ENCODE results near the gene RAB2B. TPM values are rescaled to one million over a fixed set of nuclear protein-coding genes. Genes with fewer than 3 reads are reported as not detected.

The RAB2B gene
- total RNA-seq, result 10 to 100 TPM in 1 of 4 donors, 1 to 10 TPM in 3; 5.7 to 11.1 (median 7.4) TPM
- 1 to 10 TPM; 3.6 to 7.9 (median 5.1) TPM for polyA plus RNA-seq
- long read RNA-seq, donor 1, partial matches to known transcripts, result 0 of 1 reads
- long read RNA-seq, donor 1, other reads (novel, unspliced or antisense), result 1 of 1 reads
- long read RNA-seq, donor 2, partial matches to known transcripts, result 0 of 1 reads
- long read RNA-seq, donor 2, other reads (novel, unspliced or antisense), result 0 of 1 reads

- peaks cover 15% of the 10 kb centered on the region for H3K4me1 ChIP-seq
- H3K4me3 ChIP-seq, result peak within 1 kb of the TSS; percentile 93
- 1% methylated on average over 49 of the region's 49 CpGs for WGBS, 3 donors
- peak within 1 kb of the TSS; percentile 92 for H3K27ac ChIP-seq
- peak; percentile 98 to 100 (median 99) for ATAC-seq
- peaks cover 2 to 46% of the 10 kb centered on the region in 2 donors for H3K36me3 ChIP-seq (ENCODE audit: insufficient read depth in 1 of 2, low read depth in 1 of 2)
- intact Hi-C loops (cut with DNase I), result loop anchor here (1.0 to 10.0 kb wide), 6 partner anchors 21 to 95 kb away; partner anchors contain the start of genes METTL3 (in 2 of the 2), SUPT16H (in 2 of the 2) and CHD8 (in 1 of the 2)
- peak; percentile 90 for TF ChIP-seq CTCF (IDR thresholded peaks at IDR 0.05)
- peak; percentile 94 to 97 for DNase-seq
- H3K27me3 ChIP-seq (ENCODE audit: insufficient read depth in 3 of 3, low read length in 2 of 3), result no peaks in the 10 kb centered on the region
- no peaks in the 10 kb centered on the region for H3K9me3 ChIP-seq
Measured at GRCh38 chr14:21476925-21477681, at the start of gene RAB2B, which contains the start of gene TOX4. Gene RAB2B (minus strand): TSS chr14:21476959. CDS start chr14:21476872, 87 bp downstream. Gene TOX4 (plus strand): TSS chr14:21477195. CDS start chr14:21477279, 84 bp downstream.

GRCh38 chr14:21525962-21526671 is 49.4 kb upstream of the RAB2B start, which contains the start of gene SALL2:
Gene SALL2 (minus strand): TSS chr14:21526346. CDS start chr14:21526127, 219 bp downstream.
- intact Hi-C loops (cut with DNase I), result no loop called here
- peaks cover 0 to 4% (median 0%) of the 10 kb centered on the region in 3 donors for H3K27me3 ChIP-seq (ENCODE audit: insufficient read depth in 3 of 3, low read length in 2 of 3)
- WGBS, 3 donors, result 1% methylated on average over 40 to 43 of the region's 43 CpGs

GRCh38 chr14:21525571-21525961 is 48.8 kb upstream of the RAB2B start:
- ATAC-seq (peak in 2 of 4 donors; percentile 14 to 54), DNase-seq (no peak)
- peaks cover 0 to 4% (median 0%) of the 10 kb centered on the region in 3 donors for H3K27me3 ChIP-seq (ENCODE audit: insufficient read depth in 3 of 3, low read length in 2 of 3)
- H3K4me1 ChIP-seq, result no peaks in the 10 kb centered on the region
- peak overlapping the region; percentile 68 for H3K4me3 ChIP-seq
- intact Hi-C loops (cut with DNase I), result no loop called here
- WGBS, 3 donors, result 33 to 50% (median 43%) methylated on average over 8 to 12 of the region's 12 CpGs
- H3K27ac ChIP-seq, result no peak overlapping the region
- TF ChIP-seq CTCF (IDR thresholded peaks at IDR 0.05), result no peak
- no peaks in the 10 kb centered on the region for H3K9me3 ChIP-seq
- H3K36me3 ChIP-seq (ENCODE audit: insufficient read depth in 1 of 2, low read depth in 1 of 2), result no peaks in the 10 kb centered on the region

More at GRCh38 chr14:21525962-21526671, 49.4 kb upstream of the RAB2B start, which contains the start of gene SALL2:
- Histone ChIP-seq H3K36me3 (ENCODE audit: insufficient read depth in 1 of 2, low read depth in 1 of 2) (no peaks in the 10 kb centered on the region), H3K4me1 (no peaks in the 10 kb centered on the region), H3K27ac (no peak within 1 kb of the TSS), H3K4me3 (peak within 1 kb of the TSS; percentile 68), H3K9me3 (no peaks in the 10 kb centered on the region)
- DNase-seq (peak; percentile 68 to 76), ATAC-seq (peak; percentile 54 to 85 (median 66))
- TF ChIP-seq CTCF (IDR thresholded peaks at IDR 0.05), result no peak

GRCh38 chr14:21524575-21525490 is 48.1 kb upstream of the RAB2B start:
- 75 to 88% (median 81%) methylated on average over 16 to 18 of the region's 18 CpGs for WGBS, 3 donors
- Histone ChIP-seq H3K27me3 (ENCODE audit: insufficient read depth in 3 of 3, low read length in 2 of 3) (peaks cover 0 to 4% (median 0%) of the 10 kb centered on the region in 3 donors), H3K36me3 (ENCODE audit: insufficient read depth in 1 of 2, low read depth in 1 of 2) (no peaks in the 10 kb centered on the region), H3K4me3 (peak overlapping the region; percentile 68), H3K4me1 (no peaks in the 10 kb centered on the region), H3K9me3 (no peaks in the 10 kb centered on the region), H3K27ac (no peak overlapping the region)
- no peak for ATAC-seq
- DNase-seq, result no peak
- intact Hi-C loops (cut with DNase I), result no loop called here
- no peak for TF ChIP-seq CTCF (IDR thresholded peaks at IDR 0.05)

Data from psoas muscle (tissue), 8 donors.